Skin epidermis (tissue), 12 donors: ENCODE data around the gene RTP2.

Experiments used
- H3K27ac ChIP-seq, 21 experiments: fragments of 200-600 bp; sonication (generic) in 11 of 21; one replicate each; pipeline ENCODE4 v1.5.0; 2020; ENCODE audit warnings: mild to moderate bottlenecking in 3 of 21, inconsistent platforms in 2 of 21, moderate library complexity in 2 of 21
- H3K4me3 ChIP-seq, 7 experiments: fragments of 200-600 bp; sonication (generic) in 2 of 7; one replicate each; pipeline ENCODE4 v1.5.0; 2020; ENCODE audit warnings: inconsistent platforms in 2 of 7, mild to moderate bottlenecking in 2 of 7, moderate library complexity in 1 of 7

RTP2 gene, protein sequence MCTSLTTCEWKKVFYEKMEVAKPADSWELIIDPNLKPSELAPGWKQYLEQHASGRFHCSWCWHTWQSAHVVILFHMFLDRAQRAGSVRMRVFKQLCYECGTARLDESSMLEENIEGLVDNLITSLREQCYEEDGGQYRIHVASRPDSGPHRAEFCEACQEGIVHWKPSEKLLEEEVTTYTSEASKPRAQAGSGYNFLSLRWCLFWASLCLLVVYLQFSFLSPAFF

DNA sequence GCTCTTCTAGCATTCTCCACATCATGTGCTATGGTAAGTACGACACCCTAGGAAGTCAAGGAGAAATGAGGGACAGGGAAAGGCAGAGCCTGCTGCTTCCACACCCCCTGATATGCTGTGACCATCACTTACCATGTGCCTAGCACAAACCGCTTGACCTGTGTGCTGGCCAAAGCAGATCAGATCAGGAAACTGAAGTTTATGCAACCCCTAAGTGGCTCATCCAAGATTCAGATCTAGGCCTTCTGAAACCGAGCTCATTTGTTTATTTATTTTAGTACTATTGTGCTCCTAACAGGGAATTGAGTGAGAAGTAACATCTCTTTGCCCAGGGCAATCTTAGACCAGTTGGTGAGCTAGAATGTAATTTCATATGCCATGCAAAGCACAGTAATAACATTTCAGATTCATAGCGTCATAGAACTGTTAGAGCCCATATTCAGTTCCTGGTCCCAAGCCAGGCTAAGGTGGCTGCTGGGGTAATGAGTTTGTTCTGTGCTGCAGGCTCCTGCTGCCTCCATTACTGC lies at the start of gene RTP2:
Gene RTP2, minus strand, starts transcription at position 51 of the 527 bp plus-strand sequence. CDS start 429 bp downstream, outside the sequence.
- Histone ChIP-seq H3K27ac (no peak within 1 kb of the TSS), H3K4me3 (no peak within 1 kb of the TSS)

DNA sequence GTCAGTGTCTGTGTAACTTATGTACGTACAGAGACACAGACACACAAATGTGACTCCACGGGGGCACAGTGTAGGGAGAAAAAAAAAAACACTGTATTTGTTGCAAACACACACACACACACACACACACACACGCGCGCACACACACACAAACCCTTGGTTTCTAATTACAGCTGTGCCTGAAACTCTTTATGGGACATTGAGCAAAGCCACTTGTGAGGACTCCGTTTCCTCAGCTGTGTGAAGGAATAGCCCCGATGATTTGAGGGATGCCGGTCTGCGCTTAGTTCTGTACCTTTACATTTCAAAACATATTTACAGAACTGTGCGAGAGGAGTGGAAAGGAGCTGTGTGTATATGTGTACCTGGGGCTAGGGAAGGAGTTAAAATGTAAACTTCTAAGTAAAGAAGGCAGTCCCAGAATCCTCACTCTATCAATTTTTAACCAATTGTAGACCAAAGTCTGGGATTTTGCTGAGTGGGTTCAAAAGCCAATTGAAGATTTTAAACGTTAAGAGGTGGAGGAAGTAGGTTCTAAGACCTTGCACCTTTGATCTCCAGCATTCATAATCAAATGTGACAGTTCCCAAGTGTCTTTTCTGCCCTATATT lies 48.3 kb upstream of the RTP2 start:
- Histone ChIP-seq H3K4me3 (peak overlapping the region in 3 of 7 experiments; percentile 3 to 23 (median 9)), H3K27ac (peak overlapping the region in 17 of 21 experiments; percentile 17 to 77 (median 56))

DNA sequence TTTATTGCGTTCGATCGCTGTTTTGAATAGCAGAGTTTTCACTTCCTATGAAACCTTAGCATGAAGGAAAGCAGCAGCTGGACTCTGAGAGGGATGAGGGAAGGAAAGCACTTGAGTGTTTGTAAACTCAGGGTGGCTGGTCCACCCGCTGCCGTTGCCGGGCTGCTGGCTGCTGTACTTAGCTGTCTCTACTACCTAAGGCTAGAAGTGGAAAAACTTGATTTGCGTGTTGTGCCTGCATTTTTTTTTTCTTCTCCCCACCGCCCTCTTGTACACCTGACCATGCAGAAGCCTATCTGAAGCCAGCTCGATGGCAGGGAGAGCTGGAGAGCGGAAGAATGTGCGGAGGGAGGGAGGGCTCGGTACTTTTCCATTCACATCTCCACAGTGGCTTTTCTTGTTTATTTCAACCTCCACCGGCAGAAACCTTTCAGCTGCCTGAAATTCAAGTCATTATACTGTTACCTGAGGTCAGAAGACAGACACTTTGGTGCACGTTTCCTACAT lies 47.7 kb upstream of the RTP2 start:
- H3K27ac ChIP-seq, result peak overlapping the region in 17 of 21 experiments; percentile 17 to 98 (median 56)
- peak overlapping the region in 3 of 7 experiments; percentile 3 to 23 (median 9) for H3K4me3 ChIP-seq

DNA sequence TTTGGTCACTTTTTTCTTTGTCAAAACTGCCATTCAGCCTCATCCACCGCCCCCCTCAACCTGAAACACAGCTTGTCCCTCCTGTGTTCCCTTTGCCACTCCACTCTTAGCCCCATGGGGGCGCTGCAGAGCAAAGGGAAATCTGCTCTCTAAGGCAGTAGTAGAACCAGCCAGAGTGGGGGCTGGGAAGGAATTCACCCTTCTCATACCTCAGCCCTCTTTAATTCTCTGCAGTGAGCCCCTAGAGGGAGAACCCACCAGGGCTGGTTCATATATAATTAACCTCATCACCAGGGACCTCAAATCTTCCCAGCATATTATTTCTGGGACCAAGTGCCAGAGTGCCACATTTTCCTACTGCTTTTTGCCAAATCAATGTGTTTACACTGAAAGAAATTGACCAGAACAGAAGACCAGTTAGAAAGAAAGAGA lies 45.7 kb upstream of the RTP2 start:
- peak overlapping the region in 13 of 21 experiments; percentile 12 to 100 (median 99) for H3K27ac ChIP-seq
- H3K4me3 ChIP-seq, result no peak overlapping the region

DNA sequence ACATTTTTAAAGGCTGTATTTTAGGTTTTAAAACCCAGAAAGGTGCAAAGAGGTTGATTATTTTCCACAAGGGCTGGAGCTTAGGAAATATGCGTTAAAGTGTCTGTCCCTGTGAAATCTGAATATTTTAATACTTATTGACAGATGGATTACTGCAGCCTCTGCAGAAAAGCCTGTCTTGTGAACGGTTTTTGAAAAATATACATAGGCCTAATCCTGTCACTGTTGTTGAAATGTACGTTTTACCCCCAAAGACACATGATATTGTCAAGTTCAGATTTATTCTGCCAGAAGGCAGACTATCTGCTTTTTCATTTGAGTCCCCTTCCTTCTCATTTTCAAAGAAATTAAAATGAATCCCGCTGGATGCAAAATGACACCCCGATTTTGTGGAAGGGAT lies 45.1 kb upstream of the RTP2 start:
- Histone ChIP-seq H3K4me3 (no peak overlapping the region), H3K27ac (peak overlapping the region in 18 of 21 experiments; percentile 12 to 100 (median 99))

DNA sequence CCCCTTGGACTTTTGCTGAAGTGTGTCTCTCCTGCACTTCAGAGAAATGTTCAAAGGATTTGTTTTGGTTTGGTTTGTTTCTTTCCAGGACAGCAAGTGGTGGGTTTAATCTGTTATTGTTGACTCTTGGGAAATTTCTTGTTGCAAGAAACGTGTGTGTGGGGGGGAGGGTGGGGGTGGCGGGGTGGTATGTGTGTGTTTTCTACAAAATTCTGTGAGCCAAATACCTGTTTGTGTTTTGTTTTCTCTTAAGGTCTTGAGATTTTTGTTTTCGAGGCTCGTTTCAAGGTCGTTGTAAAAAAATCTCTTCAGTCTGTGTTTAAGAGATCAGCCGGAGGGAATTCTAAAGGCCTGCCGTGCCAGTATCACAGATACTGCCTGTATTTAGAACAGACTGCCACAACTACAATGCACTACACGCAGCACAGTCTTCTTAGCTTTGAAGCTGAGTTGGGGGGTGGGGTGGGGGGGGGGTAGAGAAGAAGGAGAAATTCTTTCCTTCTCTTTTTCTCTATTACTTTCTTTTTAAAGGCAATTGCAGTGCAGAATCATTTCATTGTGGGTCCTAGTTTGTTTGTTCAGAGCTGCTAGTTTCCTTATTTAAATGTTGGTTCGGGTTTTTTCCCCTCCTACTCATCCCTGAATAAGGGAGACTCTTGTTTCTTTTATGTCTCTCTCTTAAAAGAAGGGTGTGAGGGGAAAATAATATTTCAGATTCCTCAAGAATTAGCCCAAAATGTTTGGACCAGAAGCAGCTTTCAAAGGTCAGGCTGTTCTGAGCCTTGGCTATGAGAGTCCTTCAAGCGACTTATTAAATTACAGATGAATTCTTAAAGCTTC lies 44.3 kb upstream of the RTP2 start:
- H3K27ac ChIP-seq, result peak overlapping the region in 20 of 21 experiments; percentile 96 to 100 (median 99)
- H3K4me3 ChIP-seq, result peak overlapping the region; percentile 51 to 71 (median 65)

DNA sequence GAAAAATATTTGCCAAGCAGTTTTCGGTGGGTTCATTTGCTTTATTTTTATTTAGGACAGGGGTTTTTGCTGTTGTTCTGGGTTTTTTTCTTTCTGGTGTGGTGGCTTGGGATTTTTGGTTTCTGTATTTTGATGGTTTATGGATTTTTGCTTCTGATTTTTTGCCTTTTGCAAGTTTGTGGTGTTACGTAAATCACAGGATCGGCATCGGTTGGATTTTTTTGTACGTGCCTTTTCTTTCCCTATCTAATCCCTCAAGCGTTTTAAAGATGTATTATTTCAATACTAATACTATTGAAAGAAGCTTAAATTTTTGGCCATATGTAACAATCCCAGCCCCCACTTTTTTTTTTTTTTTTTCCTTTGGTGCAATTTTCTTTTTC lies 43.7 kb upstream of the RTP2 start:
- H3K4me3 ChIP-seq, result peak overlapping the region; percentile 51 to 71 (median 65)
- H3K27ac ChIP-seq, result peak overlapping the region; percentile 96 to 100 (median 99)

DNA sequence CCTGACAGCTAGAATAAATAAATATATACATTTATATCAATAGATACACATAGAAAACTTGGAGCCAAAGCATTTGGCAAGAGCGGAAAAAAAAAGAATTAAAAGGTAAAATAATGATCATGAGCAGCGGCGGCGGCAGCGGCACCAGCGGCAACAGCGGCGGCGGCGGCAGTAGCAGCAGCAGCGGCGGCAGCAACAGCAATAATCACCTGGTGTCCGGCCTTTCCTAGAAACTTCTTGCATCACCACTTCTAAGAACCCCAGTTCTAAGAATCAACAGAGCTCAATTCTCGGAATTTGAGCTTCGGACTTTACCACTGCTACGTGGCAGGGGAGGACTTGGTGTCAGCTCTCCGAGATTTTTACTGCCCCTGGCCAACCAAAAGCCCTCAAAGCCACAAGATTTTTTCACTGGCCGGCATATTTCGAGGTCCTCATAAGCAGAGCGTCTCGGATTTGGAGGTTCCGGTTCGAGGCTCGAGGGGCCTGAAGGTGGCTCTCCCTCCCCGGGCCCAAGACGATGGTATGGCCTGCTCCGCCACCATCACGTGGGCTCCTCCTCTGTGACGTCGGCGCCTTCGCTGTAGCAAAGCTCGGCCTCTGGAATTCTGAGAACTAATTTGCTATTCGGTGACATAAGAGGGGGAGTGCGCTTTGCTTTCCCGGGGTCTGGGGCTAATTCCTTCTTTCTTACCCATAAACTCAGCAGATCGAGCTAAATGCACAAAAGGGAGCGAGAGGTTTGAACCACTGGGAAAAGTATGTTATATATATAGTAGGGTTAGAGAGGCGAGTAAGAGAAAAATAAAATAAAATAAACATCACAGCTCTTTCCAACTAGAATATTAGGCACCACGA lies 43.1 kb upstream of the RTP2 start, which contains the start of gene BCL6:
Gene BCL6, minus strand, starts transcription at position 268 of the 858 bp plus-strand sequence. CDS start 11,775 bp downstream, outside the sequence.
- peak within 1 kb of the TSS; percentile 96 to 100 (median 99) for H3K27ac ChIP-seq

DNA sequence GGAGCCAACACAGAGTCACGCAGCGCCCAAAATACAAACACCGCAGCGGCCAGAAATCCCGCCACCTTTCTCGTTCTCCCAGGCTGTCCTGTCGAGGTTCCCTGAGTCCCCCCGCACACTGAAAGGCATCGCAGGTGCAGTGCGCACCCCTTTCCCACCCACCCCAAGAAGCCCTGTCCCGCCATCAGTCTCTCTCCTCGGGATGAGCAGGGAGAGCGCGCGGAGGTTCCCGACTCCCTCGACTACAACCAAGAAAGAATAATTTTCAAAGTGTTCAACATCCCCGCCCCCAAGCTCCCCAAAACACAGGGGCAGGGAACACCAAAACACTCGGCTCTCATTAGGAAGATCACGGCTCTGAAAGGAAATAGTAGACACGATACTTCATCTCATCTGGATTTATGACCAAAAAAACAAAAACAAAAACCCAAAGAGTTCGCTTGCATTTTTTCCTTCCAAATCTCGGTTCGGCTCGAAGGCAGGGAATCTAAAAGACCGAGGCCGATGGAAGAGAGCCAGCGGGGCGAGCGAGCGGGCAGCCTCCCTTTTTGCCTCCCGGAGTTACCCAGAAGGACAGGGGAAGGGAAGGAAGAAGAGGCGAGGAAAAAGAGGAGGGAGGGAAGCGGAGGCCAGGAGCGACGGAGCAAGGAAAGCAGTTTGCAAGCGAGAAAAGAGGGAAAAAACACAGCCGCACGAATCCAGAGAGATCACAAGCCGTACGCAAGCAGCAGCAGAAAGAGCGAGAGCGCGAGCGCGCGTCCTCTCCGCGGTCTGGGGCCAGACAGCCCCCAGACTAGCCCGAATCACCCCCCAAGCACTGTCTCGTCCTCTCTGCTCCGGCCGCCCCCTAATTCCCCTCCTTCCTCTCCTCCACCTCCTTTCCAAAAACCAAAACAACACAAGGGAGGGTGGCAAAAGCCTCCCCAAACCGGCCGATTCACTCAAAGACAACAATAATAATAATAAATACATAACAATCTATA lies 42.1 kb upstream of the RTP2 start:
- H3K4me3 ChIP-seq, result peak overlapping the region; percentile 51 to 71 (median 65)

More for the DNA sequence above, 43.1 kb upstream of the RTP2 start, which contains the start of gene BCL6:
- peak within 1 kb of the TSS; percentile 51 to 71 (median 65) for H3K4me3 ChIP-seq

DNA sequence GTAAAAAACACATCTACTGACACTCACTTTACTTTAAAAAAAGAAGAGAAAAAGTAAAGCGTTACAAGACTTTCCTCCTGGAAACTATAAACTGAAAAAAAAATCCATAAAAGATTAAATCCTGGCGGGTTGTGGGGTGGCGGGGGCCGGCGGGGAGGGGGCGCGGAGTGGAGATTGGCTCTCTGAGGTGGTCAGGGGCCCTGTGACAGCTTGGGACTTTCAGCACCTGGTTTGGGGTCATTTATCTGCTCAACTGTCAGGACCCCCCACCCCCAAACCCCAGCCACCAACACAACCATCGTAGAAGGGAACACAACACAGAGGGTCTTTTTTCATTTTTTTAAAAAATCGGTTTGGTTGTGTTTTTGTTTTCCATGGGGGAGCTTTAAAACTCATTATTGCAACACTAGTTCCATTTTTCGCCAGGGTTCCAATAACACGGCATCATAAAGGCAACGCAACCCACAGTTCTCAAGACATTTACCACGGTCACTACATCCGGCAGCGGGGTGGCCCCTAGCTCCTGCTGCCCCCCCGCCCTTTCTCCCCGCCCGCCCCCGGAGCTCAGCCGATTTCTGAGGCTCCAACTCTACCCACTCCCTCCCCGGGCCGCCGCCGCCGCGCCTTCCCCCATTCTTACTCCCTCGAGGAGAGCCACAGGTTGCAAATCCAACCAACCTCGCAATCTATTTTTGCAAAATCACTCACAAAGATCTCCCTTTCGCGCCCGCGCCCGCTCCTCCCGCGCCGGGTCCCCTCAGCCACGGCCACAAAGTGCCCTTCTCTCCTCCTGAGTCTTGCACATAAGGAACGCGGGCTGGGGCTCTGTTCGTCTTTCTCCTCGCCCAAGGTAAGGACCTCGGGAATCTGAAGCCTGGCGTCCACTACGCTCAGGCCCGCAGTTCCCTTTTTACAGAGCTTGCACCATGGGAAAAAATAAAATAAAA lies 41.1 kb upstream of the RTP2 start:
- Histone ChIP-seq H3K27ac (peak overlapping the region; percentile 96 to 100 (median 99)), H3K4me3 (peak overlapping the region; percentile 51 to 71 (median 65))

More for the DNA sequence above, 42.1 kb upstream of the RTP2 start:
- H3K27ac ChIP-seq, result peak overlapping the region; percentile 96 to 100 (median 99)

DNA sequence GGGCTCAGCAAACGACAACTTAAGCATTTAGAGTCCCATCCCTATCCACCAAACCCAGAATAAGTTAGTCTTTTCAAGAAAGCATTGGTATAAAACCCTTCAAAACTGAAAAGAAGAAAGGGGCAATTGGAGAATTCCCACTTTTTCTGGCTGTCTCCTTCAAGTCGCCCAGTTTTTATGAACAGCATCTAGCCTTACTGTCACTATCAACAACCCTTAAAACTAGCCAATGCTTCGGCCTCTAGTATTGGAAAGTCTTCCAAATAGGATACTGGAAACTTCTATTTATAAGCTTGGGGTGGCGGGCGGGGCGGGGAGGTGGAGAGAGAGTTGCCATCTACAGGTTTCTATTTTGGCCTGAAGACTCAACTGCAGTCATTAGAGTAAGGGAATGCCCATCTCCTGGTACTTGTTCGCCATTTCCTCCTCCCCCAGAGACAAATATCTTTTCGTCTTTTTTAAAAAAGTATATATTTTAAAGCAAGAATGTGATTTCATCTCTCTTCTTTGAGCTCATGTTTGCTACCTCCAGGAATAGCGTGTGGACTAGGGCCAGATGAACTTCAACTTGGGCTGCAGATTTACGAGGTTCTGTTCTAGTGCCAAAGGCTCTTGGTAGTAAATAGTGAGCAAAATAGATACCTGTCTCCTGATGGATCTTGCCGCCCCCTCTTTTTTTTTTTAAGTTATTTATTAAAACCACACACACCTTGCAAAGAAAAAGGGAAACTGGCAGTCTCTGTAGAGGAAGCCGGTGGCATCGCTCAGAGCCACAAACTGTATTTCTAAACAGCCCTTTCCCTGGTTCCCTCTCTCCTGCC lies 40.2 kb upstream of the RTP2 start:
- peak overlapping the region; percentile 51 to 71 (median 65) for H3K4me3 ChIP-seq
- H3K27ac ChIP-seq, result peak overlapping the region; percentile 96 to 100 (median 99)

DNA sequence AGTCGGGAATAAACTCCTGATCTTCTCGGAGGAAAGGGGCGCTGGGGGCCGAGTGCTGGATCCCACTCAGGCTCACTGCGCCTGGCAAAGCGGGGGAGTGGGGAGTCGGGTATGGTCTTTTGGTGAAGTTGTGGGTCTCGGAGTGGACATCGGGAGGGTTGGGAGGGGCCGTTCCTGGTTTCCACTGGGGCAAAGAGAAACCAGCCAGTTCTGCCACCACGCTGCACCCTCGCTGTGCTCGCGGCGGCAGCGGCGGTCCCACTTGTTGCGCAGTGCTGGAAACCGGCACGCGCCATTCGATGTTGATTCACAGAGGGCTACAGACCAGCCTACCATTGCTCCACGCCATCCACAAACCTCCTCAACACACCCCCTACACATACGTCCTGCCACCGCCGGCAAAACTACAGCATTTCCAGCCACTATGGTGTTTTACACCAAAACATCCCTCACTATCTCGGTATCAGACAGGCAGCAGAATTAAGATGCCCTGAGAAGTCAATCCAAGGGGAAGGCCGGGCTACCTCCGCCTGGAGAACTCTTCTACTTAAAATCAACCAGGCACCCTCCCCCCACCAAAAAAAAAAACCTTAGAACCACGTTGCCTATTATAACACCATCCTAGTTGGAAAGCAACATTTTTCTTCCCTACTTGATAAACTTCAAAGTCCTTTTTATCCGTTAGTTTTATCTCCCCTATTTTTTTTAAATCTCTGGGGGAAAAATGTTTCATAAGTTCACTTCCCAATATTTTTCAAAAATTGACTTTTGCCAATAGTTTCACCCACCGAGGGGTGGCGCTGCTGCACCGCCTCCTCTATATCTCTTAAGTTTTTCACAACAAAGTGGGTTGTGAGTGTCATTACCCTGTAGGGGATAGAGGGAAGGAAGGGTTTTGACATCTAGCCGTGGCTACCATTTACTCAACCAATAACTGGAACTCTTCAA lies 39.3 kb upstream of the RTP2 start:
- Histone ChIP-seq H3K27ac (peak overlapping the region; percentile 36 to 100 (median 99)), H3K4me3 (peak overlapping the region; percentile 39 to 71 (median 63))

DNA sequence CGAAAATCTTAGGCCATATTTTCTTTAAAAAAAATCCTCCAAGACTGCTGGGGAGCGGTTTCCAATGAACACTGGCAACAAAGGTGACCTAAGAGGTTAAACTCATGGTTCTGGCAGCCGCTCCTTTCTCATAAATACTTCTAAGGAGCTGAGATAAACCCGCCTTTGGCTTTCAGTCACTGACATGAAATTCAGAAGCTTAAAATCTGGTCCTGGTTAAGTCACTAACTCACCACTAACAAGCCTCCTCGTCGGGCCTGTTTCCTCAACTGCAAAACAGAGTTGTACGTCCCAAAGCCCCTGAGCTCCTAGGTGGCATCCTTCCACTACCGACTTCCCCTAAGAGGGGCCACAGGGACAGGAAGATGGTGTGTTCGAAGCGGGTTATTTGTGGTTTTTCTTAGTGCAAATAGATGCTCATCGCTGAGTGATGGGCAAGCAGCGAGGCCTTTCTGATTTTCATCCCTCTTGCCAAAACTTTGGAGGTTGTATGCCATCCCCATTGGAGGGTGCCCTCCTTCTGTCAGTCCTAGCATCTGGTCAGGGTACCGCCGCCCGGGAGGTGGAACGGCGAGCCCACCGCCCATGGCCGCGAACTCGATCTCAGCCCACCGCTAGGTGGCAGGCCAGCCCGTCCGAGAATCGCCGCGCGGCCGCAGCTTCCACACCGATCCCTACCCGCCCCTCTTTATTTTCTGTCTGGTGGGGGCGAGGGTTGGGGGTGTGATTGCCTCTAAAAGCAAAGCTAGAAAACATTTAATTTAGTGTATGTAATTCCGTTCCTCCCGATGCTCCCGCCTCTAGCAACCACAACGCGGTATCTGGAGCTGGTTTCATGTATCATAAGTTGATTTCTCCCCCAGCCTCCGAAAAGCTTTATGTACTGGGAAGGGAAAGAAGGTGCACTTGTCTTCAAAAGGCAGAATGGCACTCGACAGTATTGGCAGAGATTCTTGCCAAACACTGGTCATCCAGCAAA lies 38.4 kb upstream of the RTP2 start:
- Histone ChIP-seq H3K27ac (peak overlapping the region; percentile 36 to 100 (median 98)), H3K4me3 (peak overlapping the region; percentile 39 to 71 (median 63))
